Esophagus muscularis mucosa (tissue), 4 donors: Measurements from ENCODE around the gene ASF1A. TPM values are rescaled to one million over a fixed set of nuclear protein-coding genes. Genes with fewer than 3 reads are reported as not detected.

ENCODE experiments used
- DNase-seq: peaks from one replicate; pipeline ENCODE4 v3.0.0-alpha.2; 2017; ENCODE audit errors: extremely low spot score
- H3K27ac ChIP-seq, 4 donors: fragments of 200-600 bp; sonication (generic); replicated peaks in 1 of 4; 1 replicate in 3 of 4; 2 replicates in 1 of 4; pipeline ENCODE4 v1.5.1; 2016 to 2019; ENCODE audit warnings: mild to moderate bottlenecking in 1 of 4
- H3K27me3 ChIP-seq, 4 donors: fragments of 200-600 bp; sonication (generic); one replicate each; pipeline versions ENCODE4 v1.5.1 to v1.6.0; 2016 to 2019
- H3K36me3 ChIP-seq, 4 donors: fragments of 200-600 bp; sonication (generic); one replicate each; pipeline ENCODE4 v1.5.1; 2016 to 2019
- H3K4me1 ChIP-seq, 4 donors: fragments of 200-600 bp; sonication (generic); one replicate each; pipeline ENCODE4 v1.5.1; 2016 to 2019
- H3K4me3 ChIP-seq, 4 donors: fragments of 200-600 bp; sonication (generic); 1 replicate in 2 of 4; 2 replicates in 2 of 4; pipeline ENCODE4 v1.5.1; 2016 to 2019; ENCODE audit warnings: mild to moderate bottlenecking in 4 of 4, moderate library complexity in 1 of 4
- H3K9me3 ChIP-seq, 4 donors: fragments of 200-600 bp; sonication (generic); 1 replicate in 3 of 4; 2 replicates in 1 of 4; pipeline ENCODE4 v1.5.1; 2016 to 2019
- CTCF ChIP-seq, 3 experiments: fragments of 200-600 bp in 2 of 3; fragments of 450-650 bp in 1 of 3; sonication (generic) in 2 of 3; IDR thresholded peaks; one replicate each; pipeline ENCODE4 v1.5.1; 2017 to 2019; ENCODE audit warnings: antibody characterized with exemption in 3 of 3, mild to moderate bottlenecking in 2 of 3, moderate library complexity in 1 of 3
- EP300 ChIP-seq: sonication (generic); formaldehyde crosslinking; IDR thresholded peaks from one replicate; pipeline ENCODE4 v1.6.1; 2017; ENCODE audit warnings: antibody characterized with exemption
- POLR2A ChIP-seq: fragments of 450-650 bp; IDR thresholded peaks from one replicate; pipeline ENCODE4 v1.6.1; 2017; ENCODE audit warnings: antibody characterized with exemption, moderate library complexity, mild to moderate bottlenecking, low read depth
- POLR2AphosphoS5 ChIP-seq, 2 donors: sonication (generic); formaldehyde crosslinking; IDR thresholded peaks; one replicate each; pipeline ENCODE4 v1.6.1; 2017; ENCODE audit warnings: antibody characterized with exemption in 2 of 2
- WGBS: methylation state at CpG from one replicate; pipeline ENCODE4 v1.1.5; 2018; 5-methylcytosine and 5-hydroxymethylcytosine counted together
- intact Hi-C: fragments of 100-400 bp; cut with DNase I; formaldehyde crosslinking; loops from one replicate; pipeline ENCODE4 v1.15.1; 2023
- total RNA-seq, 4 donors: library from RNA; depleted of rRNA; stranded (reverse); fragments of >200 nt; gene quantifications; one replicate each; pipeline versions ENCODE4 v1.1.0 to v1.2.1, GENCODE V29; 2016

Gene ASF1A
- total RNA-seq, 4 donors from 2014 or later, result 6.6 to 13.7 (median 10.9) TPM

- 72% methylated on average over 2 of the region's 2 CpGs for WGBS
- Histone ChIP-seq H3K4me3 (no peak overlapping the region), H3K4me1 (peaks cover 3 to 6% (median 5%) of the 10 kb centered on the region in 4 donors), H3K27me3 (no peaks in the 10 kb centered on the region), H3K9me3 (no peaks in the 10 kb centered on the region), H3K36me3 (no peaks in the 10 kb centered on the region), H3K27ac (no peak overlapping the region)
- no peak for TF ChIP-seq CTCF (IDR thresholded peaks at IDR 0.05)
- TF ChIP-seq POLR2A, result no peak
- TF ChIP-seq POLR2AphosphoS5 (IDR thresholded peaks at IDR 0.05), result no peak
- no peak for TF ChIP-seq EP300
- DNase-seq, result no peak
- intact Hi-C loops, result no loop called here
Measured at GRCh38 chr6:118869894-118870589, 23.9 kb upstream of the ASF1A start.

DNA sequence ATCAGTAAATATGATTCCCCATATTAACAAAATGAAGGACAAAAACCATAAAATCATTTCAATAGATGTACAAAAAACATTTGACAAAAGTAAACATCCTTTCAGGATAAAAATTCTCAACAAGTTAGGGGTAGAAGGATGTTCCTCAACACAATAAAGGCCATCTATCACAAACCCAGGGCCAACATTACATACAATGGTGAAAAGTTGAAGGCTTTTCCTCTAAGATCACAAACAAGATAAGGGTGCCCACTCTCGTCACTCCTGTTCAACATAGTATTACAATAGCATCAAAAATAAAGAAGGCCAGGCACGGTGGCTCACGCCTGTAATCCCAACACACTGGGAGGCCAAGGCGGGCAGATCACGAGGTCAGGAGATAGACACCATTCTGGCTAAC lies 22.6 kb upstream of the ASF1A start:
- no peak overlapping the region for H3K4me3 ChIP-seq
- no peaks in the 10 kb centered on the region for H3K9me3 ChIP-seq
- DNase-seq, result no peak
- H3K27me3 ChIP-seq, result no peaks in the 10 kb centered on the region
- no peak overlapping the region for H3K27ac ChIP-seq
- no peak for TF ChIP-seq POLR2AphosphoS5 (IDR thresholded peaks at IDR 0.05)
- no peak for TF ChIP-seq CTCF (IDR thresholded peaks at IDR 0.05)
- no peak for TF ChIP-seq POLR2A
- TF ChIP-seq EP300, result no peak
- H3K36me3 ChIP-seq, result no peaks in the 10 kb centered on the region
- H3K4me1 ChIP-seq, result no peaks in the 10 kb centered on the region
- intact Hi-C loops, result no loop called here
- 91% methylated on average over 5 of the region's 5 CpGs for WGBS

- Histone ChIP-seq H3K36me3 (no peaks in the 10 kb centered on the region), H3K9me3 (no peaks in the 10 kb centered on the region), H3K27me3 (no peaks in the 10 kb centered on the region), H3K27ac (no peak overlapping the region), H3K4me1 (peaks cover 0 to 5% (median 0%) of the 10 kb centered on the region in 4 donors), H3K4me3 (no peak overlapping the region)
- intact Hi-C loops, result no loop called here
- no peak for TF ChIP-seq CTCF (IDR thresholded peaks at IDR 0.05)
- TF ChIP-seq EP300, result no peak
- no peak for TF ChIP-seq POLR2AphosphoS5 (IDR thresholded peaks at IDR 0.05)
- no peak for TF ChIP-seq POLR2A
- no peak for DNase-seq
Measured at GRCh38 chr6:118872318-118872717, 21.6 kb upstream of the ASF1A start.

DNA sequence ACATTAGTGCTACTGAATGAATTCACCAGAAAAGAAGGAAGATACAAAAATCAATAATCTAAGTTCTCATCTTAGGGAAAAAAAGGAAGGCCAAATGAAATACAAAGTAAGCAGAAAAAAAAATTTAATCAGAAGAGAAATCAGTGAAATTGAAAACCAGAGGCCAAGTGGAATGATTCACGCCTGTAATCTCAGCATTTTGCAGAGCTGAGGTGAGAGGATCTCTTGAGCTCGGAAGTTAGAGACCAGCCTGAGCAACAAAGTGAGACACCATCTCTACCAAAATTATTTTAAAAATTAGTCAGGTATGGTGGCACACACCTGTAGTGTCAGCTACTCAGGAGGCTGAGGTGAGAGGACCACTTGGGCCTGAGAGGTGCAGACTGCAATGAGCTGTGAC lies 21.2 kb upstream of the ASF1A start:
- Histone ChIP-seq H3K4me3 (no peak overlapping the region), H3K36me3 (no peaks in the 10 kb centered on the region), H3K4me1 (peaks cover 0 to 6% (median 0%) of the 10 kb centered on the region in 4 donors), H3K27me3 (no peaks in the 10 kb centered on the region), H3K27ac (no peak overlapping the region), H3K9me3 (no peaks in the 10 kb centered on the region)
- DNase-seq, result no peak
- TF ChIP-seq POLR2AphosphoS5 (IDR thresholded peaks at IDR 0.05), result no peak
- no peak for TF ChIP-seq POLR2A
- TF ChIP-seq EP300, result no peak
- TF ChIP-seq CTCF (IDR thresholded peaks at IDR 0.05), result no peak
- WGBS, result 100% methylated on average over 2 of the region's 2 CpGs
- intact Hi-C loops, result no loop called here

- no peak for TF ChIP-seq CTCF (IDR thresholded peaks at IDR 0.05)
- TF ChIP-seq POLR2AphosphoS5 (IDR thresholded peaks at IDR 0.05), result no peak
- TF ChIP-seq POLR2A, result no peak
- Histone ChIP-seq H3K4me1 (peaks cover 0 to 6% (median 0%) of the 10 kb centered on the region in 4 donors), H3K9me3 (no peaks in the 10 kb centered on the region), H3K27ac (no peak overlapping the region), H3K4me3 (no peak overlapping the region), H3K27me3 (no peaks in the 10 kb centered on the region), H3K36me3 (no peaks in the 10 kb centered on the region)
- DNase-seq, result no peak
- intact Hi-C loops, result no loop called here
- WGBS, result 96% methylated on average over 2 of the region's 2 CpGs
Measured at GRCh38 chr6:118873239-118873638, 20.7 kb upstream of the ASF1A start.
